Measurements from ENCODE around the gene DHTKD1.

DNA sequence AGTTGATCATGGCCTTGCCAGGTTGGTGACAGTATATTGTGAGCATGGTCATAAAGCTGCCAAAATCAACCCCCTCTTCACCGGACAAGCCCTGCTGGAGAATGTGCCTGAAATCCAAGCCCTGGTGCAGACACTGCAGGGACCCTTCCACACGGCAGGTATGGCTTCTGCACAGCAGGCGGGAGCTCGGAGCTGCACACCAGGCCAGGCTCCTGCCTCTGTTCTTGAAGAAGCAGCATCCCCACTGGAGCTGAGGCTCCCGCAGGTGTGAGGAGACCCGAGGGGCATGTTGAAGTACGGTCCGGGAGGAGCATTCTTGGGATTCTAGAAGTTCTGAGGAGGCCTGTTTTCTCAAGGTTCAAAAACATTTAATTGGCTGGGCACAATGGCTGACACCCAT, 12.7 kb downstream of the DHTKD1 start:
- TF ChIP-seq ZNF274 (IDR thresholded peaks at IDR 0.05; ENCODE audit: low read length) = no peak
- no peak for TF ChIP-seq ZNF274 (tag by site-specific recombination; IDR thresholded peaks at IDR 0.05; ENCODE audit: borderline replicate concordance)
- TF ChIP-seq RBAK (tag by site-specific recombination; IDR thresholded peaks at IDR 0.05) = no peak
- TF ChIP-seq, protein P1, sequence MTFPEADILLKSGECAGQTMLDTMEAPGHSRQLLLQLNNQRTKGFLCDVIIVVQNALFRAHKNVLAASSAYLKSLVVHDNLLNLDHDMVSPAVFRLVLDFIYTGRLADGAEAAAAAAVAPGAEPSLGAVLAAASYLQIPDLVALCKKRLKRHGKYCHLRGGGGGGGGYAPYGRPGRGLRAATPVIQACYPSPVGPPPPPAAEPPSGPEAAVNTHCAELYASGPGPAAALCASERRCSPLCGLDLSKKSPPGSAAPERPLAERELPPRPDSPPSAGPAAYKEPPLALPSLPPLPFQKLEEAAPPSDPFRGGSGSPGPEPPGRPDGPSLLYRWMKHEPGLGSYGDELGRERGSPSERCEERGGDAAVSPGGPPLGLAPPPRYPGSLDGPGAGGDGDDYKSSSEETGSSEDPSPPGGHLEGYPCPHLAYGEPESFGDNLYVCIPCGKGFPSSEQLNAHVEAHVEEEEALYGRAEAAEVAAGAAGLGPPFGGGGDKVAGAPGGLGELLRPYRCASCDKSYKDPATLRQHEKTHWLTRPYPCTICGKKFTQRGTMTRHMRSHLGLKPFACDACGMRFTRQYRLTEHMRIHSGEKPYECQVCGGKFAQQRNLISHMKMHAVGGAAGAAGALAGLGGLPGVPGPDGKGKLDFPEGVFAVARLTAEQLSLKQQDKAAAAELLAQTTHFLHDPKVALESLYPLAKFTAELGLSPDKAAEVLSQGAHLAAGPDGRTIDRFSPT (tag by site-specific recombination; IDR thresholded peaks at IDR 0.05) = no peak
- TF ChIP-seq ZIC2 (tag by site-specific recombination; IDR thresholded peaks at IDR 0.05) = peak; percentile 72
- TF ChIP-seq ZNF311 (tag by site-specific recombination; IDR thresholded peaks at IDR 0.05; ENCODE audit: borderline replicate concordance) = no peak
- TF ChIP-seq, protein P2, sequence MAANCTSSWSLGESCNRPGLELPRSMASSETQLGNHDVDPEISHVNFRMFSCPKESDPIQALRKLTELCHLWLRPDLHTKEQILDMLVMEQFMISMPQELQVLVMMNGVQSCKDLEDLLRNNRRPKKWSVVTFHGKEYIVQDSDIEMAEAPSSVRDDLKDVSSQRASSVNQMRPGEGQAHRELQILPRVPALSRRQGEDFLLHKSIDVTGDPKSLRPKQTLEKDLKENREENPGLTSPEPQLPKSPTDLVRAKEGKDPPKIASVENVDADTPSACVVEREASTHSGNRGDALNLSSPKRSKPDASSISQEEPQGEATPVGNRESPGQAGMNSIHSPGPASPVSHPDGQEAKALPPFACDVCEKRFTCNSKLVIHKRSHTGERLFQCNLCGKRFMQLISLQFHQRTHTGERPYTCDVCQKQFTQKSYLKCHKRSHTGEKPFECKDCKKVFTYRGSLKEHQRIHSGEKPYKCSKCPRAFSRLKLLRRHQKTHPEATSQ (tag by site-specific recombination; IDR thresholded peaks at IDR 0.05) = no peak
- TF ChIP-seq, protein P3, sequence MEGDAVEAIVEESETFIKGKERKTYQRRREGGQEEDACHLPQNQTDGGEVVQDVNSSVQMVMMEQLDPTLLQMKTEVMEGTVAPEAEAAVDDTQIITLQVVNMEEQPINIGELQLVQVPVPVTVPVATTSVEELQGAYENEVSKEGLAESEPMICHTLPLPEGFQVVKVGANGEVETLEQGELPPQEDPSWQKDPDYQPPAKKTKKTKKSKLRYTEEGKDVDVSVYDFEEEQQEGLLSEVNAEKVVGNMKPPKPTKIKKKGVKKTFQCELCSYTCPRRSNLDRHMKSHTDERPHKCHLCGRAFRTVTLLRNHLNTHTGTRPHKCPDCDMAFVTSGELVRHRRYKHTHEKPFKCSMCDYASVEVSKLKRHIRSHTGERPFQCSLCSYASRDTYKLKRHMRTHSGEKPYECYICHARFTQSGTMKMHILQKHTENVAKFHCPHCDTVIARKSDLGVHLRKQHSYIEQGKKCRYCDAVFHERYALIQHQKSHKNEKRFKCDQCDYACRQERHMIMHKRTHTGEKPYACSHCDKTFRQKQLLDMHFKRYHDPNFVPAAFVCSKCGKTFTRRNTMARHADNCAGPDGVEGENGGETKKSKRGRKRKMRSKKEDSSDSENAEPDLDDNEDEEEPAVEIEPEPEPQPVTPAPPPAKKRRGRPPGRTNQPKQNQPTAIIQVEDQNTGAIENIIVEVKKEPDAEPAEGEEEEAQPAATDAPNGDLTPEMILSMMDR (tag by site-specific recombination; IDR thresholded peaks at IDR 0.05) = no peak
